Upper lobe of left lung (tissue), 6 donors: ENCODE data around the gene SRPK2. TPM values are rescaled to one million over a fixed set of nuclear protein-coding genes. Genes with fewer than 3 reads are reported as not detected.

Experiments
- ATAC-seq, 2 donors: fragments of 200-7000 bp; cut with Tn5 transposase; one replicate each; pipeline ENCODE4 v1.9.1; 2022; ENCODE audit warnings: mild to moderate bottlenecking in 2 of 2, moderate library complexity in 2 of 2; ENCODE audit not compliant: low FRiP score in 2 of 2
- DNase-seq, 2 donors: peaks; one replicate each; pipeline ENCODE4 v3.0.0-alpha.2; 2019 to 2020
- H3K27ac ChIP-seq, 4 donors: fragments of 200-600 bp; sonication (generic); one replicate each; pipeline ENCODE4 v1.5.1; 2016 to 2019
- H3K27me3 ChIP-seq, 4 donors: fragments of 200-600 bp; sonication (generic); one replicate each; pipeline ENCODE4 v1.5.1; 2017 to 2019
- H3K36me3 ChIP-seq, 4 donors: fragments of 200-600 bp; sonication (generic); one replicate each; pipeline ENCODE4 v1.5.1; 2016 to 2019
- H3K4me1 ChIP-seq, 4 donors: fragments of 200-600 bp; sonication (generic); one replicate each; pipeline ENCODE4 v1.5.1; 2018 to 2019
- H3K4me3 ChIP-seq, 4 donors: fragments of 200-600 bp; sonication (generic); one replicate each; pipeline ENCODE4 v1.5.1; 2017 to 2019; ENCODE audit warnings: mild to moderate bottlenecking in 2 of 4, moderate library complexity in 1 of 4
- H3K9me3 ChIP-seq, 4 donors: fragments of 200-600 bp; sonication (generic); one replicate each; pipeline ENCODE4 v1.5.1; 2018 to 2019
- CTCF ChIP-seq, 6 experiments: fragments of 450-650 bp in 4 of 6; fragments of 200-600 bp in 2 of 6; sonication (generic) in 2 of 6; IDR thresholded peaks; one replicate each; pipeline ENCODE4 v1.5.1; 2016 to 2019; ENCODE audit warnings: antibody characterized with exemption in 6 of 6
- EP300 ChIP-seq, 4 donors: sonication (generic); formaldehyde crosslinking; IDR thresholded peaks; one replicate each; pipeline ENCODE4 v1.5.1; 2017; ENCODE audit warnings: antibody characterized with exemption in 4 of 4, control low read depth in 2 of 4
- POLR2A ChIP-seq, 4 donors: fragments of 450-650 bp; IDR thresholded peaks; one replicate each; pipeline ENCODE4 v1.5.1; 2016 to 2017; ENCODE audit warnings: antibody characterized with exemption in 4 of 4, mild to moderate bottlenecking in 2 of 4
- POLR2AphosphoS5 ChIP-seq, 2 donors: sonication (generic); formaldehyde crosslinking; IDR thresholded peaks; one replicate each; pipeline ENCODE4 v1.5.1; 2017; ENCODE audit warnings: antibody characterized with exemption in 2 of 2
- WGBS, 2 donors: methylation state at CpG; one replicate each; pipeline ENCODE4 v1.1.5; 2017 to 2018; 5-methylcytosine and 5-hydroxymethylcytosine counted together
- total RNA-seq, 6 donors: library from RNA; depleted of rRNA in 4 of 6; stranded (reverse); fragments of >200 nt in 4 of 6; gene quantifications; one replicate each; pipeline versions ENCODE4 v1.1.0 to v1.2.1, GENCODE V29; 2016 to 2021
- donor health status: DM: no; HTN: no; CAD: no; lungs with moderate emphysema.
- donor health status: DM: no; HTN: yes; CAD: no; lungs with severe emphysema.

The SRPK2 gene
- total RNA-seq, 6 donors from 2014 or later: 29.6 to 55.6 (median 45.6) TPM

- Histone ChIP-seq H3K27me3 (no peaks in the 10 kb centered on the region), H3K4me3 (no peak overlapping the region), H3K27ac (peak overlapping the region in 2 of 4 donors; percentile 11 to 50), H3K9me3 (no peaks in the 10 kb centered on the region), H3K4me1 (peaks cover 0 to 4% (median 2%) of the 10 kb centered on the region in 4 donors), H3K36me3 (no peaks in the 10 kb centered on the region)
- no peak for TF ChIP-seq POLR2A (IDR thresholded peaks at IDR 0.05)
- no peak for TF ChIP-seq EP300 (IDR thresholded peaks at IDR 0.05)
- TF ChIP-seq CTCF (IDR thresholded peaks at IDR 0.05): no peak
- TF ChIP-seq POLR2AphosphoS5 (IDR thresholded peaks at IDR 0.05): no peak
- ATAC-seq (no peak), DNase-seq (no peak)
- 84 to 98% methylated on average over 6 of the region's 6 CpGs for WGBS, 2 donors
Measured at GRCh38 chr7:105153531-105153930, 235.2 kb downstream of the SRPK2 start.

- Histone ChIP-seq H3K4me1 (peaks cover 0 to 4% (median 2%) of the 10 kb centered on the region in 4 donors), H3K27ac (no peak overlapping the region), H3K27me3 (no peaks in the 10 kb centered on the region), H3K36me3 (no peaks in the 10 kb centered on the region), H3K9me3 (no peaks in the 10 kb centered on the region), H3K4me3 (no peak overlapping the region)
- DNase-seq (no peak), ATAC-seq (no peak)
- TF ChIP-seq POLR2AphosphoS5 (IDR thresholded peaks at IDR 0.05): no peak
- TF ChIP-seq POLR2A (IDR thresholded peaks at IDR 0.05): no peak
- TF ChIP-seq CTCF (IDR thresholded peaks at IDR 0.05): no peak
- no peak for TF ChIP-seq EP300 (IDR thresholded peaks at IDR 0.05)
- WGBS, 2 donors: 80 to 93% methylated on average over 3 of the region's 3 CpGs
Measured at GRCh38 chr7:105151152-105151551, 237.6 kb downstream of the SRPK2 start.

GRCh38 chr7:105149827-105150226, 238.9 kb downstream of the SRPK2 start:
- H3K4me3 ChIP-seq: no peak overlapping the region
- no peak overlapping the region for H3K27ac ChIP-seq
- no peaks in the 10 kb centered on the region for H3K36me3 ChIP-seq
- no peaks in the 10 kb centered on the region for H3K9me3 ChIP-seq
- no peak for DNase-seq
- WGBS, 2 donors: 63 to 64% methylated on average over 3 of the region's 3 CpGs
- no peaks in the 10 kb centered on the region for H3K27me3 ChIP-seq
- H3K4me1 ChIP-seq: peaks cover 0 to 4% (median 2%) of the 10 kb centered on the region in 4 donors
- no peak for ATAC-seq
- TF ChIP-seq CTCF (IDR thresholded peaks at IDR 0.05): no peak
- no peak for TF ChIP-seq POLR2AphosphoS5 (IDR thresholded peaks at IDR 0.05)
- no peak for TF ChIP-seq POLR2A (IDR thresholded peaks at IDR 0.05)
- no peak for TF ChIP-seq EP300 (IDR thresholded peaks at IDR 0.05)

GRCh38 chr7:105141068-105141467, 247.7 kb downstream of the SRPK2 start:
- peak in 1 of 2 donors; percentile 41 for ATAC-seq

More at GRCh38 chr7:105141068-105141467, 247.7 kb downstream of the SRPK2 start:
- Histone ChIP-seq H3K27ac (no peak overlapping the region), H3K4me3 (no peak overlapping the region), H3K27me3 (no peaks in the 10 kb centered on the region), H3K4me1 (peaks cover 0 to 8% (median 0%) of the 10 kb centered on the region in 4 donors), H3K36me3 (peaks cover 2 to 49% (median 12%) of the 10 kb centered on the region in 4 donors), H3K9me3 (no peaks in the 10 kb centered on the region)
- WGBS, 2 donors: 89 to 94% methylated on average over 5 to 6 of the region's 6 CpGs
- no peak for DNase-seq
- TF ChIP-seq POLR2AphosphoS5 (IDR thresholded peaks at IDR 0.05) (no peak), POLR2A (IDR thresholded peaks at IDR 0.05) (no peak), CTCF (IDR thresholded peaks at IDR 0.05) (peak in 1 of 6 experiments; percentile 11)
